HCT116 (cell line): ENCODE data around the gene CLIC5. TPM values are rescaled to one million over a fixed set of nuclear protein-coding genes. Genes with fewer than 3 reads are reported as not detected.

Experiments
- ATAC-seq: fragments of 200-7000 bp; cut with Tn5 transposase; 2 replicates; pipeline ENCODE4 v1.9.1; 2020; ENCODE audit warnings: mild to moderate bottlenecking, moderate library complexity
- BruUV-seq: library from RNA; stranded (reverse); fragments of 400-500 nt; replicated peaks from 2 replicates; lab custom pipeline; 2021; lab: Mats Ljungman, UMichigan
- CTCF ChIA-PET: fragments of 300-600 bp; sonication (Branson Sonifier 250); formaldehyde crosslinking; loops from one replicate; lab custom pipeline; 2021; ENCODE audit warnings: antibody characterized with exemption; lab: Charles Lee
- POLR2A ChIA-PET: fragments of 300-600, 350-600 bp; sonication (Branson Sonifier 250); formaldehyde crosslinking; loops from one replicate; lab custom pipeline; 2021; ENCODE audit warnings: antibody characterized with exemption; lab: Charles Lee
- RAD21 ChIA-PET, 2 experiments: fragments of 300-600 bp; sonication (Branson Sonifier 250); formaldehyde crosslinking; loops; one replicate each; lab custom pipeline; 2023; ENCODE audit warnings: low total read pairs in 2 of 2; ENCODE audit not compliant: uncharacterized antibody in 2 of 2, unreplicated experiment in 2 of 2, low non-redundant PET in 1 of 2; lab: Charles Lee
- DNase-seq: peaks from one replicate; pipeline ENCODE4 v3.0.0-alpha.2; 2010; ENCODE audit warnings: low read depth, low spot score
- H2AFZ ChIP-seq: fragments of 200-600 bp; shearing (Covaris generic), sonication (generic); 2 replicates; pipeline ENCODE4 v1.6.1; 2017; ENCODE audit warnings: low read depth, mixed run types, mixed read lengths, antibody characterized with exemption, low read length; ENCODE audit not compliant: poor library complexity, severe bottlenecking
- H3K27ac ChIP-seq: 2 replicates; pipeline ENCODE4 v1.5.1; 2012; ENCODE audit warnings: low read depth, low read length
- H3K27me3 ChIP-seq: fragments of 200-600 bp; sonication (generic); 2 replicates; pipeline ENCODE4 v1.6.1; 2016; ENCODE audit warnings: mixed run types, low read length, mixed read lengths; ENCODE audit not compliant: insufficient read depth
- H3K36me3 ChIP-seq, 2 experiments: fragments of 200-500 bp in 1 of 2; fragments of 200-600 bp in 1 of 2; sonication (Bioruptor generic) in 1 of 2; sonication (generic) in 1 of 2; 2 replicates each; pipeline versions ENCODE4 v1.5.1 to v1.6.1; 2014 to 2016; ENCODE audit warnings: low read length in 2 of 2, inconsistent platforms in 1 of 2, mixed read lengths in 1 of 2, mixed run types in 1 of 2; ENCODE audit not compliant: insufficient read depth in 2 of 2, control insufficient read depth in 1 of 2
- H3K4me1 ChIP-seq, 2 experiments: fragments of 200-600 bp in 1 of 2; sonication (generic) in 1 of 2; 2 replicates each; pipeline versions ENCODE4 v1.5.1 to v1.6.1; 2012 to 2017; ENCODE audit warnings: low read length in 2 of 2, inconsistent platforms in 1 of 2, mild to moderate bottlenecking in 1 of 2, mixed read lengths in 1 of 2, mixed run types in 1 of 2, moderate library complexity in 1 of 2; ENCODE audit not compliant: insufficient read depth in 2 of 2, control insufficient read depth in 1 of 2
- H3K4me2 ChIP-seq: fragments of 200-600 bp; sonication (generic); 2 replicates; pipeline ENCODE4 v1.6.1; 2017; ENCODE audit warnings: mixed run types, low read length, mixed read lengths
- H3K4me3 ChIP-seq, 2 experiments: fragments of 200-600 bp in 1 of 2; sonication (generic) in 1 of 2; replicated peaks in 1 of 2; 2 replicates each; pipeline ENCODE4 v1.5.1; 2011 to 2016; ENCODE audit warnings: low read length in 2 of 2, control low read depth in 1 of 2, low read depth in 1 of 2, mild to moderate bottlenecking in 1 of 2, mixed read lengths in 1 of 2, mixed run types in 1 of 2
- H3K79me2 ChIP-seq: fragments of 200-600 bp; sonication (generic); 2 replicates; pipeline ENCODE4 v1.6.1; 2017; ENCODE audit warnings: mild to moderate bottlenecking, mixed run types, low read length, moderate library complexity, mixed read lengths; ENCODE audit not compliant: insufficient read depth
- H3K9ac ChIP-seq: fragments of 200-600 bp; sonication (generic); 2 replicates; pipeline ENCODE4 v1.6.1; 2016; ENCODE audit warnings: low read length, mixed read lengths
- H3K9me2 ChIP-seq: fragments of 200-600 bp; sonication (generic), shearing (Covaris generic); 2 replicates; pipeline ENCODE4 v1.6.1; 2017; ENCODE audit warnings: mixed run types, mild to moderate bottlenecking, moderate library complexity; ENCODE audit not compliant: insufficient read depth
- H3K9me3 ChIP-seq, 2 experiments: fragments of 200-500 bp in 1 of 2; fragments of 200-600 bp in 1 of 2; sonication (Bioruptor generic) in 1 of 2; sonication (generic) in 1 of 2; 2 replicates each; pipeline ENCODE4 v1.6.1; 2014 to 2017; ENCODE audit warnings: low read length in 2 of 2, mixed read lengths in 2 of 2, inconsistent platforms in 1 of 2, low read depth in 1 of 2, mild to moderate bottlenecking in 1 of 2, mixed run types in 1 of 2, moderate library complexity in 1 of 2; ENCODE audit not compliant: control insufficient read depth in 1 of 2, insufficient read depth in 1 of 2
- H4K20me1 ChIP-seq: fragments of 200-600 bp; sonication (generic), shearing (Covaris generic); 2 replicates; pipeline ENCODE4 v1.6.1; 2017; ENCODE audit warnings: mixed run types, mild to moderate bottlenecking, moderate library complexity; ENCODE audit not compliant: insufficient read depth
- CEBPB ChIP-seq: IDR thresholded peaks from 2 replicates; pipeline ENCODE4 v1.6.1; 2012; ENCODE audit warnings: low read depth
- EGR1 ChIP-seq: IDR thresholded peaks from 2 replicates; pipeline ENCODE4 v1.6.1; 2012; ENCODE audit warnings: low read depth
- EZH2phosphoT487 ChIP-seq: fragments of 200-600 bp; IDR thresholded peaks from 2 replicates; pipeline ENCODE4 v1.6.1; 2018; ENCODE audit warnings: antibody characterized with exemption, borderline replicate concordance
- FOSL1 ChIP-seq: IDR thresholded peaks from 2 replicates; pipeline ENCODE4 v1.6.1; 2012; ENCODE audit warnings: low read depth
- JUND ChIP-seq: IDR thresholded peaks from 2 replicates; pipeline ENCODE4 v1.6.1; 2012
- POLR2AphosphoS5 ChIP-seq: IDR thresholded peaks from 2 replicates; pipeline ENCODE4 v1.6.1; 2011; ENCODE audit warnings: mild to moderate bottlenecking, low read depth, low read length, moderate library complexity
- RAD21 ChIP-seq: IDR thresholded peaks from 2 replicates; pipeline ENCODE4 v1.6.1; 2012; ENCODE audit warnings: low read depth, mild to moderate bottlenecking
- SIN3A ChIP-seq: IDR thresholded peaks from 2 replicates; pipeline ENCODE4 v1.6.1; 2012; ENCODE audit warnings: low read depth
- SRF ChIP-seq: IDR thresholded peaks from 2 replicates; pipeline ENCODE4 v1.6.1; 2012; ENCODE audit warnings: low read depth
- YY1 ChIP-seq: IDR thresholded peaks from 2 replicates; pipeline ENCODE4 v1.6.1; 2011; ENCODE audit warnings: low read length, low read depth, moderate library complexity, mild to moderate bottlenecking; ENCODE audit not compliant: insufficient replicate concordance; ENCODE audit errors: extremely low read depth
- ZNF274 ChIP-seq: fragments of 200-500 bp; sonication (Bioruptor generic); IDR thresholded peaks from 2 replicates; pipeline ENCODE4 v1.6.1; 2014; ENCODE audit warnings: mild to moderate bottlenecking, low read depth, low read length, inconsistent platforms
- intact Hi-C: fragments of 100-400 bp; cut with micrococcal nuclease; formaldehyde crosslinking; loops from 2 replicates; pipeline ENCODE4 v1.10.0; 2022
- total RNA-seq: library from RNA; stranded (reverse); gene quantifications from one replicate; pipeline ENCODE4 v1.2.1, GENCODE V29; 2021; ENCODE audit not compliant: unreplicated experiment
- TF ChIP-seq, protein P1 (sequence below): IDR thresholded peaks from 2 replicates; pipeline ENCODE4 v1.6.1; 2011; ENCODE audit warnings: mild to moderate bottlenecking, low read length, moderate library complexity; ENCODE audit not compliant: insufficient replicate concordance; ENCODE audit errors: extremely low read depth

CLIC5 gene
- total RNA-seq, 1 experiment from 2014 or later = 0.20 TPM

DNA sequence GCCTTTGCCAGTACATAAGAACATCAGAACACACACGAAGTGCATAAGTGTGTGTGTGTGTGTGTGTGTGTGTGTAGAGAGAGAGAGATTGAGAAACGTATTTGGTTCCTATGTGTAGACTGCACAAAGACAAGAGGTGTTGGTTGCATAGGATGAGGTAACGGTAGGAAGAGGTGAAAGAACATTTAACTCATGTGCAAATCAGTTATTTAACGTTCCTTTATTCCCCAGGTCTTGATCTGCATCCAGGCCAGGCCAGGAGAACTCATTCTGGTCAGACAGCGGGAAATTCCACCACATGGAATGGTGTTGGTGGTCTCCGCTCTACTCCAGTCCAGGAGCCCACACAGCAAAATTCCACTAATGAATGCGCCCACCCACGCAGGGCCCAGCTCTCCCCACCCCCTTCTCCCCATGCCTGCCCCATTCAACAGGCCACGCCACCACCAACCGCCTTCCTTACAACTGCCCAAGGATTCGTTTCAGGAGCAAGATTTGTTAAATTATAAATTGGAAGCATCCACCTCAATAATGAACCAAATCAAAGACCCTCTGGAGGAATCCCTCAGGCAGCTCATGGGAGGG, 86.8 kb downstream of the CLIC5 start:
- ATAC-seq = no peak
- TF ChIP-seq SIN3A = no peak
- no peak for TF ChIP-seq FOSL1
- TF ChIP-seq CEBPB = no peak
- no peak for TF ChIP-seq EZH2phosphoT487
- TF ChIP-seq YY1 = no peak
- TF ChIP-seq RAD21 = no peak
- no peak for TF ChIP-seq ZNF274
- TF ChIP-seq EGR1 = no peak
- TF ChIP-seq, protein P1, sequence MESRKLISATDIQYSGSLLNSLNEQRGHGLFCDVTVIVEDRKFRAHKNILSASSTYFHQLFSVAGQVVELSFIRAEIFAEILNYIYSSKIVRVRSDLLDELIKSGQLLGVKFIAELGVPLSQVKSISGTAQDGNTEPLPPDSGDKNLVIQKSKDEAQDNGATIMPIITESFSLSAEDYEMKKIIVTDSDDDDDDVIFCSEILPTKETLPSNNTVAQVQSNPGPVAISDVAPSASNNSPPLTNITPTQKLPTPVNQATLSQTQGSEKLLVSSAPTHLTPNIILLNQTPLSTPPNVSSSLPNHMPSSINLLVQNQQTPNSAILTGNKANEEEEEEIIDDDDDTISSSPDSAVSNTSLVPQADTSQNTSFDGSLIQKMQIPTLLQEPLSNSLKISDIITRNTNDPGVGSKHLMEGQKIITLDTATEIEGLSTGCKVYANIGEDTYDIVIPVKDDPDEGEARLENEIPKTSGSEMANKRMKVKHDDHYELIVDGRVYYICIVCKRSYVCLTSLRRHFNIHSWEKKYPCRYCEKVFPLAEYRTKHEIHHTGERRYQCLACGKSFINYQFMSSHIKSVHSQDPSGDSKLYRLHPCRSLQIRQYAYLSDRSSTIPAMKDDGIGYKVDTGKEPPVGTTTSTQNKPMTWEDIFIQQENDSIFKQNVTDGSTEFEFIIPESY = no peak
- TF ChIP-seq JUND = no peak
- no peak for TF ChIP-seq POLR2AphosphoS5
- TF ChIP-seq SRF = no peak
- intact Hi-C loops = no loop called here

More for the DNA sequence above, 86.8 kb downstream of the CLIC5 start:
- POLR2A ChIA-PET = no interaction called here
- H3K9ac ChIP-seq = no peak overlapping the region
- peaks cover 0 to 4% of the 10 kb centered on the region in 2 experiments; a peak in 1 of 4 replicates for H3K4me1 ChIP-seq
- BruUV-seq = no TSS peak
- CTCF ChIA-PET = no interaction called here
- H4K20me1 ChIP-seq = no peaks in the 10 kb centered on the region
- no peak overlapping the region for H3K4me2 ChIP-seq
- H2AFZ ChIP-seq = no peak overlapping the region
- no peaks in the 10 kb centered on the region for H3K36me3 ChIP-seq
- no peak for DNase-seq
- no peaks in the 10 kb centered on the region for H3K9me3 ChIP-seq
- no peaks in the 10 kb centered on the region for H3K79me2 ChIP-seq
- no peaks in the 10 kb centered on the region for H3K9me2 ChIP-seq
- no peak overlapping the region for H3K27ac ChIP-seq
- RAD21 ChIA-PET = no interaction called here
- H3K4me3 ChIP-seq = no peak overlapping the region
- no peaks in the 10 kb centered on the region for H3K27me3 ChIP-seq
